G401.6 (cell line): ENCODE measurements around the gene TNK2.
"Not testable (repeated sequence)": the region's sequence is repeated elsewhere in the genome, so short reads cannot be mapped to it uniquely, and the experiment has no call there.

Experiments
- FAIRE-seq: peaks from 2 replicates; lab custom pipeline; 2012; peaks lifted over from hg19 to GRCh38; lab: Jason Lieb, UNC

The TNK2 gene

DNA sequence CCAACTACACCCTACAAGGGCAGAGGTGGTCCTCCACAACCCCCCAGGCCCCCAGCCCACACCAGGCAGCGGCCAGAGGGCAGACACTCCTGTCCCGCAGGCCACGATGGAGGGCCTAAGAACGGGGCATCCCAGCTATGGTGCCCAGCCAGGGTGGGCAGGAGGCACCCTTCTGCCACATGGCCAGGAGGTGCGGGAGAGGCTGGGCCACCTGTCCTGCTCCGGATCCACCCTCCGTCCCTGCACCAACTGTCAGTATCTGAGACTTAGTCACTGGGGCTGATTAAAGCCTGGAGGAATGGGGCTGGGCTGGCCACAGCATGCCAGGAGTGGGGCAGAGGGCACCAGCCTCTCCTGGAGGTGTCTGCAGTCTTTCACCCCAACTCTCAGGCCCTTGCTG lies 37.9 kb downstream of the TNK2 start:
- no peak for FAIRE-seq

DNA sequence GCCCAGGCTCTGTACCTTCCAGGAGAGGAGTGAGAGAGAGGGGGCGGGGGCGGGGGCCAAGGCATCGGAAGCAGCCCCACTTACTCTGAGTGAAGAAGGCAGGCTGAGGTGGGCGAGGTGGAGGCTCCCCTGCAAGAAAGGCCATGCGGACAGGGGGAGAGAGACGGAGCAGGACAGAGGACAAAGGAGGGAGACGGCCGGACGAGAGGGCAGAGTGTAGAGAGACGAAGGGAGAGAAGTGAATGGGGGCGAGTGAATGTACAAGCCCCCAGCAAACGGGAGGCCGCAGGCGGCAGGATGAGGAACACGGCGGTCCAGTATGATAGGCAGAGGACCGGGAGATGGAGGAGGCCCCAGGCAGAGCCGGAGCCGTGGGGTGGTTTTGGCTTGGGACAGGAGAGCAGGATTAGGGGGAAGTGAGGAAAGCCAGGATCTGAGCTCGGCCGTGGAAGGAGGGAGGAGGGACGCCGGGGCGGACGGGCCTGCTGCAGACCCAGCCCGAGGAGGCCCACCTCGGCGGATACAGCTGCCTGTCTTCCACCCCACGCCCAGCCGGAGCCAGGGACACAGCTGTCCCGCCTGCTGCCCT lies 38.8 kb downstream of the TNK2 start:
- no peak for FAIRE-seq

GRCh38 chr3:195868866-195869412 lies 39.4 kb downstream of the TNK2 start:
- no peak for FAIRE-seq

DNA sequence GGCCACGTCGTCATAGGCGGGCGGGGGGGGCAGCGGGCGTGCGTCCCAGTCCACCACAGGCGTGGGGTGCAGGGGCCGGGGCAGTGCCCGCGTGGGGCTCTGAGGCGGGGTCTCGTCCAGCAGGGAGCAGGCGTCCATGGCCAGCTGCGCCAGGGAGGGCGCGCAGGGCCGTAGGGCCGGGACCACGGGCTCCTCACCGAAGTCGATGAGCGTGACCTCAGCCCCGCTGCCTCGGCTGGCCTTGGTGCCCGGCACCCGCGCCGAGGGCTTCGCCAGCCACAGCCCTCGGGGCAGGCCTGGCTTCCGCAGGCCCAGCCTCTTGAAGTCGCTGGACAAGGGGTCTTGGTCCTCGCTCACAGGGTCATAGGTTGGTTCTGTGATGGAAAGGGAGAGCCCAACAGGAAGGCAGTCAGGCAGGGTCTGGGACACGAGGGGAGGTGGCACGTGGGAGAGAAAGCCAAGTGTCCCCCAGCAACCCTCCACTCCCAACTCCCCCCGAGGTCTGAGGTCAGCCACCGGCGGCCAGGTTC lies 40.0 kb downstream of the TNK2 start:
- FAIRE-seq: no peak

DNA sequence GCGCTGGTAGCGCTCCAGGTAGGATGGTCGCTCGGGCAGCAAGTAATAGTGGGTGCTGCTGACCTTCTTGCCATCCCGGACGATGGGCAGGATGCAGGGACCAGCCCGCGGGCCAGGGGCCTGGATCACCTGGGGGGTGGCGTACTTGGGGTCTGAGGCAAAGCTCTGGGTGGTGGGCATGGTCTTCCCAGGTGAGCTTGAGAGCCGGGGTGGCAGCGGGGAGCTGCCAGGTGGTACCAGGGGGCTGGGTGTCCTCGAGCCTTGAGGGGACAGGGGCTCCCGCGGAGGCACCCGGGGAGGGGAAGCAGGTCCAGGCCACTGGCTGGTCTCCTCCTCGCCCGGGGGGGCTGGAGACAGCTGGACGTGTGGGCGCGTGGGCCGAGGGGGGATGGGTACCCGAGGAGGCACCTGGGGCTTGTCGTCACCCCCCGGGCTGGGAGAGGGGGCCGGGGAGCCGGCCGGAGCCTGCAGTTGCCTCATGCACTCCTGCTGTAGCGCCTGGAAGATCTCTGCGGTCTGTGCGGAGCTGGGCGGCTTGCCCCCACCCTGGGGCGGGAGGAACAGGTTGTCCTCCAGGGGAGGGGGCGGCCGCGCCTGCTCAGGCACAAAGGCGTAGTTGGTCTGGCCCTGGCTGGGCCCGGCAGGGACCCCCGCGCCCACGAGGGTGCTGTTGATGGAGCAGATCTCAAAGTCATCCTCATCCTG lies 40.6 kb downstream of the TNK2 start:
- FAIRE-seq: no peak

DNA sequence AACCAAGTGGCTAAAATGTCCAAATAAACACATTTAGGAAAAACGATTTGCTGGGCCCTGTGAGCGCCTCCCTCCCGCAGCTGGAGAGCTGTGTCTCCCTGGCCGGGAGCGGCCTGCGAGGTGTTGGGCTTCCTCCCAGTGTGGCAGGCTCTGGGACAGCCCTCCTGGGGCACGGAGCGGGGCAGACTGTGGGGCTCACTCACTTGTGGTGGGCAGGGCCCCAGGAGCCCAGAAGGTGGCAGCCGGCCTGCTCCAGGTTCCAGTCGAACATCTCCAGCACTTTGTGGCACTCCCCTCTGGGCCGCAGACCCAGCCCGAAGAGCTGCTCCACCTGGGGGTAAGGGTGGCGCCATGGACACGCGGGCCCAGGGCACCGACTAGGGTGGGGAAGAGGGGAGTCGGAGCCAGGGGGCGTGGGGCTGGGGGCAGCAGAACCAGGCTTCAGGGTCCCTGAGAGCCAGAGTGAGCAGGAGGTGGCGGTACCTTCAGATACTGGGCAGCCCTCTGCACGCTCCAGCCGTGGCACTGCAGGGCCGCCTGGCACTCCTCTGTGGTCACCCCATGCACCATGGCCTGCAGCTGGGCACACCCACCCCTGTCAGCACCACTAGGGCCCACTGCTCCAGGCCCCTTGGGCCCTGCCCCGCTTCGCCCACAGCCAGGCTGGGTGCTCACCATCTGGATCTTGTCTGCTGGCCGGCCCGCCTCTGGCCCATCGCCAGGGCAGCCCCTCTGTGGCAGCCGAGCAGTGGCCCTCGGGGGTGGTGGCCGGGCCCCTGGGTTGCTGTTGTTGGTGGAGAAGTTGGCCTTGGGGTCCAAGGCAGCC lies 41.5 kb downstream of the TNK2 start:
- no peak for FAIRE-seq

GRCh38 chr3:195865752-195866151 lies 42.6 kb downstream of the TNK2 start:
- peak; percentile 25 for FAIRE-seq

GRCh38 chr3:195863121-195864061 lies 45.0 kb downstream of the TNK2 start:
- peak; percentile 74 for FAIRE-seq

DNA sequence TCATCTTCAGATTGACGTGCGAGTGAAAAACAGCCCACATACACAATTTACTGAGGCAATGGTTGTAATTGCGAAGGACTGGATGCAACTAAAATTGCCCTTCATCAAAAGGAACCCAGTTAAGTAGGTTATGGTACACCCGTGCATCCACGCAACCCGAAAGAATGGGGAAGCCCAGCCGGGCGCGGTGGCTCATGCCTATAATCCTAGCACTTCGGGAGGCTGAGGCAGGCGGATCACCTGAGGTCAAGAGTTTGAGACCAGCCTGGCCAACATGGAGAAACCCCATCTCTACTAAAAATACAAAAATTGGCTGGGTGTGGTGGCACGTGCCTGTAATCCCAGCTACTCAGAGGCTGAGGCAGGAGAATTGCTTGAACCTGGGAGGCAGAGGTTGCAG lies 46.0 kb downstream of the TNK2 start:
- not testable (repeated sequence) for FAIRE-seq

- no peak for FAIRE-seq
Observed at GRCh38 chr3:195860456-195860855, 47.9 kb downstream of the TNK2 start.

DNA sequence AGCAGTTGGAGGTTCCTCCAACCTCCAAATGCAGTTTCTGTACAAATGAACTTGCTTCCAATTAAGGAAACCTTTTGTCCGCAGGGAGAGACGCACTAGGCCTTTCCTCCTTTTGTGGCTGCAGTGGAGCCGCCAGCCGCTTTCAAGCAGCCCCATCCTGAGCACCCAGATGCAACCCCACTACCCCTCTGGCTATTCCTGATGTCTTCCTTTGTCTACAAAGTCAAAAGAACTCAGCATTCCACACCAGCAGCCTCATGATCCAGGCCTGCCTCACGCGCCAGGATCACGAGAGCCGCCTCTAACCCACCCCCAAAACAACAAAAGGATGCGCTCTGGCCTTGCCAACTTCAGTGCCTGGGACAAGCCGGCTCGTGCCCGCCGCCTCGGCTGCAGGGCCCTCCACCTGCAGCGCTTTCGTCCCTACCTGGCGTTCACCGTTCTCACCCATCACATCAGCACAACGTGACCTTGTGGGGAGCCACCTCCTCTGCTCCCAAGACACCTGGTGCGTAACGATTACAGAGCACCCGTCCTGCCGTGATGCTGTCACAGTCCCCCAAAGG lies 48.4 kb downstream of the TNK2 start:
- FAIRE-seq: no peak

DNA sequence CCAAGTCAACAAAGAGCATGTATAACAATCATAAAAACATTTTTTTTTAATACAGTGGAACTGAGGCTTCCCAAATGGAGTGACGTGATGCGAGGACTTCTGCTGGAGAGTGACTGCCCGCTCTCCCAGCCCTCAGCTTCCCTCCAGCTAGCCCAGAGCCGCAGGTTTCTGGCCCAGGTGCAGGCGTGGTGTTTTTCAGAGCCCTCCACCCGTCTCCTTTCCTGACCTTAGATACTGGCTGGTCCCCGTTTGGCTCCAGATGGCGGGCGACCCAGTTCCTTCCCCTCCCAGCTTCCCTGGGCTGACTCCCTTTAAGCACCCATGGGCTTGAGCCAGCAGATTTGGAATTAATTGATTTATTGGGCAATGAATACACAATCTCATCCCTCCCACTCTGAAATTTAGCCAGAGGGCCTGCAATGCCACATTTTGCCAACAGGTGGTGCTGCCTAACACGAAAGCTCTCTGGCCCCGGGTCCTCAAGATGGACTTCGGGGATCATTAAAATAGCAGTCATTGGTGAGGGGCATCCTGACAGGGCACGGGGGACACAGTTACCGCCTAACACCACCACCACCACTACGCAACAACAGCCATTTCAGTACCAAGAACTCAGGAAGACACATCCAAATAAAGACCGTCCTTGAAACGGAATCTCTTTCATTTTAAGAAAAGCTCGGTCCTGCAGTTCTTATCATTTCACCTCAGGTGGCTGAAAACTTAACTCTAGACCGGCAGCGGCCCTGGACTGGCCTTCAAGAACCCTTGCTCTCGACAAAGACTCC lies 49.1 kb downstream of the TNK2 start:
- no peak for FAIRE-seq

GRCh38 chr3:195856410-195857084 lies 51.8 kb downstream of the TNK2 start:
- FAIRE-seq: no peak

GRCh38 chr3:195855471-195856409 lies 52.6 kb downstream of the TNK2 start:
- no peak for FAIRE-seq

DNA sequence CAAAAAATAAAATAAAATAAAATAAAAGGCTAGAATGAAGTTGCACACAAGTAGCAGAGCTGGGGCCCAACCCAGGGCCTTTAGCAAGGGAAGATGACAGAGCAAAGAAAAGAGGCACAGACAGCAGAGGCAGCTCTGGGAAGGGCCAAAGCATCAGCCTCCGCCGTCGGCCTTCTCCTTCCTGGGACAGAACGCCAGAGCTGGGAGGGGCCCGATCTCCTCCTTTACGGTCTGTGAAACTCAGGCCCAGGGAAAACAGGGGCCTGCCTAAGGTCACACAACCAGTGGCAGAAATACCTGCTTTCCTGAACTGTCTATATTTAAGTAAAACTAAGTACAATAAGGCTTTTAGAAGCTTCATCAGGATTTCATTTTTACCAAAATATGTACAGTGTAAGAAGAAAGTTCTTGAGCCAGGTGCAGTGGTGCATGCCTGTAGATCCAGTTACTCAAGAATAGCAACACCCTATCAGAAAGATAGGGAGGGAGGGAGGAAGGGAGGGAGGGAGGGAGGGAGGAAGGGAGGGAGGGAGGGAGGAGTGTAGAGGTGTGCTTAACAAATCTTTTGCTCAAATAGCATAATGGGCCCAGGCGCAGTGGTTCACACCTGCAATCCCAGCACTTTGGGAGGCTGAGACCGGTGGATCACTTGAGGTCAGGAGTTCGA lies 53.6 kb downstream of the TNK2 start:
- FAIRE-seq: no peak

DNA sequence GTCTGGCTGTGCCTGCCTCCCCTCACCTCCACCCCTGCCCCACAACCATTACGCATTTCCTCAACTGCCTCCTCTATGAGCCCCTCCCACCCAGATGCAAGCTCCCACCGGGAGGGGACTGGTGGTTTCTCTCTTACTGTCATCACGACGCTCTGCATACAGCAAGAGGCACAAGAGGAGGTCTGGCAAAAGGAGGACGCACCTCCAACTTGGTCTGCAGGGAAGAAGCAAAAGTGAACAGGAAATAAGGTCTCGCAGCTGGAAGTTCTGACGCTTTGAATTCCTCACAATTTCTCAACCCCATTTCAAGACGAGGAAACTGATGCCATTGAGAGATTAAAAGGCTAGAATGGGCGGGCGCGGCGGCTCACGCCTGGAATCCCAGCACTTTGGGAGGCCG lies 54.4 kb downstream of the TNK2 start:
- no peak for FAIRE-seq

DNA sequence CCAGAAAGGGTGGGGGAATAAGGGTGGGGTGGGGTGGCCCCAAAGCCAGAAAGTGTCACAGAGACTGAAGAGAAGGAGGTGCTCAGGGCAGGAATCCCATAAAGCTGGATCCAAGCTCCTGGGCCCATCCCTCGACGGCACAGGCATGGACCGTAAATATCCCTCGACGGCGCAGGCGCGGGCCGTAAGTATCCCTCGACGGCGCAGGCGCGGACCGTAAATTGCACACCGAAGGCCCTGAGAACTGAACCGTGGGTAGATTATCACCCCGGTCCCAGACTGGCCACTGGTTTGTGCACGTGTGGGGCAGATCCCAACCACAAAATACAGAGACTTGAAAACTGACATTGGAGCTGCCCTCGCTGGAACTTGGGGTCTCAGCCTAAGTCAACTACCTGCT lies 55.3 kb downstream of the TNK2 start:
- FAIRE-seq: no peak

DNA sequence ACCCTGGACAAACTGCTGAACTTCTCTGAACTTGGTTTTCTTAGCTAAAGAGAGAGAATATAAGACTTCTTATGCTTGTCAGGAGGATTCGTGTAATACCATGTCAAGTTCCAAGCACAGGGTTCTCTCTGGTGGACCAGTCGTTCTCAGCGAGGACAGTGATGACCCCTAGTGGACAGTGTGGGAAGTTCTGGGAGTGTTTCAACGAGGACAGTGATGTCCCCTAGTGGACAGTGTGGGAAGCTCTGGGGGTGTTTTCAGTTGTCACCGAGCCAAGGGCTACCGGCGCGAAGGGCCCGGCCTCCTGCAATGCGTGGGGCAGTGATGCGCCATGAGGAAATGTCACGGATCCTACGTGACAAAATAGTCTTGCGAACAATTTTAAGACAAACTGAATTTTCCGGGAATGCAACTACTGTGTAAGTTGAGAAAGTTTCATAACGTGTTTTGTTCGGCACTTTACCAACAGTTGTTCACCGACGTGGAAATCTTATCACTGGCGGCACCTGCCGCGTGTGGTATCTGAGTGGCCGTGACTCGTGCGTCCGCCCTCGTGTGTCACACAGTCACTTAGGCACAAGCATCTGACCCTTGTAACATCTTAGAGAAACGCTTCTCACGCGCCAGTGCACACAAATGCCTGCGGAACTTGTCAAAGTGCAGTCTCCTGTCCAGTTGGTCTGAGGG lies 57.4 kb downstream of the TNK2 start:
- peak; percentile 91 for FAIRE-seq
